BJ (cell line): ENCODE data around the gene SREK1. TPM values are rescaled to one million over a fixed set of nuclear protein-coding genes. Genes with fewer than 3 reads are reported as not detected.

Experiments
- CTCF ChIA-PET: fragments of 350-600 bp; formaldehyde crosslinking; extraction: SDS; loops from one replicate; lab custom pipeline; 2021; ENCODE audit warnings: antibody characterized with exemption, inconsistent platforms; lab: Yijun Ruan, JAX
- POLR2A ChIA-PET: fragments of 300-600 bp; sonication (Branson Sonifier 250); formaldehyde crosslinking; extraction: SDS; loops from one replicate; lab custom pipeline; 2021; ENCODE audit warnings: antibody characterized with exemption; lab: Charles Lee
- DNase-seq: peaks from one replicate; pipeline ENCODE4 v3.0.0-alpha.2; 2011; ENCODE audit warnings: low read depth
- H3K27me3 ChIP-seq: 2 replicates; pipeline ENCODE4 v1.6.0; 2011; ENCODE audit warnings: low read length; ENCODE audit not compliant: control insufficient read depth, insufficient read depth
- H3K36me3 ChIP-seq: 2 replicates; pipeline ENCODE4 v1.5.1; 2011; ENCODE audit warnings: low read length; ENCODE audit not compliant: control insufficient read depth, insufficient read depth
- H3K4me3 ChIP-seq: 2 replicates; pipeline ENCODE4 v1.5.1; 2011; ENCODE audit warnings: low read depth, mild to moderate bottlenecking, control low read depth, low read length
- polyA plus RNA-seq: library from polyadenylated mRNA; depleted of rRNA; stranded (reverse); fragments of >200 nt; gene quantifications from 2 replicates; pipeline ENCODE4 v1.2.3, GENCODE V29; 2011
- TF ChIP-seq, protein P1 (sequence below): IDR thresholded peaks from 2 replicates; pipeline ENCODE4 v1.5.1; 2011; ENCODE audit warnings: low read depth, mild to moderate bottlenecking, control low read depth, inconsistent platforms, low read length, moderate library complexity; ENCODE audit not compliant: insufficient read depth

SREK1 gene
- polyA plus RNA-seq, 1 experiment: 34.1 TPM

DNA sequence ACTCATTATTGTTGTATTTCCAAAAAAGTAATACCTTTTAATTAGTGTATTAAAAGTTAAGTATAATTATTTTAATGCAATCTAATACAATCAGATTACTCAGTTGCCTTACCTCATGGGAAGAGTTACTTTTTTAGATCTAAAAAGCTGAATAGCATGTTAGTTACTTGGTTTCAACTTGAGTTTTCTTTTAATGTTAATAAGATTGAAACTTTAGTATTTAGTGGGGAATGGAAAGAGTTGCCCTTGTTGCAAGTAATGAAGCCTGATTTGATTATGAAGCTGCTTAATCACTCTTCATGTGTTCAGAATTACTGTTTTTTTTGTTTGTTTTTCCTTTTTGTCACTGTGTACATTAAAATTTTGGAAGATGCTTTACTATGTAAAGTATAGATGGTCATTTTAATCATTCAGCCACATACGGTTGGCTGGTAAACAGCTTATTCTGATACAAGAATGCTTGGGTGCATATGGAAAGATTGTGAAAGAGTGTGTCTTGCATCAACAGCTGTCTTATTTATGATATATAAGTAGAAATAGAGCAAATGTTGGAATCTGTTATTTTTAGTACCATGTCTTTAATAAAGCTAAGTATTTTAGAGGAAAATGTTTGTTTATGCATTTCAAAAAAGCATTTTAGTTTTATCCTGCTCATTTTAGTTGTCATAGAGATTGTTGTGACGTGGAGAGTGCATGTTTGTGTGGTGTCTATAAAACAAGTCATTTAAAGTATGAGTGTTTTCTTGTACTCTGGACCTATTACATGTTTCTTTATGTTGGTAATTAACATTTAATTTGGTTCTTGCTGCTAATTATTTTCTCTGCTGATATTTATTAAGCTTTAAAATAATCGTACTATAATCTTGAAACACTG, 36.4 kb downstream of the SREK1 start:
- TF ChIP-seq, protein P1, sequence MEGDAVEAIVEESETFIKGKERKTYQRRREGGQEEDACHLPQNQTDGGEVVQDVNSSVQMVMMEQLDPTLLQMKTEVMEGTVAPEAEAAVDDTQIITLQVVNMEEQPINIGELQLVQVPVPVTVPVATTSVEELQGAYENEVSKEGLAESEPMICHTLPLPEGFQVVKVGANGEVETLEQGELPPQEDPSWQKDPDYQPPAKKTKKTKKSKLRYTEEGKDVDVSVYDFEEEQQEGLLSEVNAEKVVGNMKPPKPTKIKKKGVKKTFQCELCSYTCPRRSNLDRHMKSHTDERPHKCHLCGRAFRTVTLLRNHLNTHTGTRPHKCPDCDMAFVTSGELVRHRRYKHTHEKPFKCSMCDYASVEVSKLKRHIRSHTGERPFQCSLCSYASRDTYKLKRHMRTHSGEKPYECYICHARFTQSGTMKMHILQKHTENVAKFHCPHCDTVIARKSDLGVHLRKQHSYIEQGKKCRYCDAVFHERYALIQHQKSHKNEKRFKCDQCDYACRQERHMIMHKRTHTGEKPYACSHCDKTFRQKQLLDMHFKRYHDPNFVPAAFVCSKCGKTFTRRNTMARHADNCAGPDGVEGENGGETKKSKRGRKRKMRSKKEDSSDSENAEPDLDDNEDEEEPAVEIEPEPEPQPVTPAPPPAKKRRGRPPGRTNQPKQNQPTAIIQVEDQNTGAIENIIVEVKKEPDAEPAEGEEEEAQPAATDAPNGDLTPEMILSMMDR: no peak
- Histone ChIP-seq H3K27me3 (no peaks in the 10 kb centered on the region), H3K36me3 (peaks cover 2% of the 10 kb centered on the region), H3K4me3 (no peak overlapping the region)
- CTCF ChIA-PET: interaction anchor here (0.6 to 1.6 kb wide), 4 partner anchors 9 to 678 kb away, joined by 3 read pairs; no protein-coding TSS in a partner anchor
- DNase-seq: no peak
- POLR2A ChIA-PET: no interaction called here

DNA sequence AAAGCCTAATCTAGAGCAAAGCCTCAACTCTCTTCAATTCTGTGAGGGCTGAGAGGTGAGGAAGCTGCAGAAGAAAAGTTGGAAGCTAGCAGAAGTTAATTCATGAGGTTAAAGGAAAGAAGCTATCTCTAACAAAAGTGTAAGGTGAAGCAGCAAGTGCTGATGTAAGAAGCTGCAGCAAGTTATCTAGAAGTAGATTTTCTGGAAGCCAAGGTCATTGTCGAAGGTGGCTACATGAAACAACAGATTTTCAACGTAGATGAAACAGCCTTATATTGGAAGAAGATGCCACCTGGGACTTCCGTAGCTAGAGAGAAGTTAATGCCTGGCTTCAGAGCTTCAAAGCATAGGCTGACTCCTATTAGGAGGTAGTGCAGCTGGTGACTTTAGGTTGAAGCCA, 42.0 kb downstream of the SREK1 start:
- Histone ChIP-seq H3K36me3 (peaks cover 1% of the 10 kb centered on the region), H3K4me3 (no peak overlapping the region), H3K27me3 (no peaks in the 10 kb centered on the region)
- no peak for DNase-seq
- POLR2A ChIA-PET: no interaction called here
- TF ChIP-seq, protein P1: no peak
- CTCF ChIA-PET: interaction anchor here (0.9 kb wide), 1 partner anchor 18 kb away, joined by 3 read pairs; no protein-coding TSS in a partner anchor

DNA sequence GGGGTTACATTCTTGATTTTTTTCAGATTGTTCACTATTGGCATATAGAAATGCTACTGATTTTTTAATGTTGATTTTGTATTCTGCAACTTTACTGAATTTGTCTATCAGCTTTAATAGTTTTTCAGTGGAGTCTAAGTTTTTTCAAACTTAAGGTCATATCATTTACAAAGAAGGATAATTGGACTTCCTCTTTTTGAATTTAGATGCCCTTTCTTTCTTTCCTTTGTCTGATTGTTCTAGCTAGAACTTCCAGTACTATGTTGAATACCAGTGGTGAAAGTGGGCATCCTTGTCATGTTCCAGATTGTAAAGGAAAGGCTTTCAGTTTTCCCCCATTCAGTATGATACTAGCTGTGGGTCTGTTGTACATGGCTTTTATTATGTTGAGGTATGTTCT, 49.3 kb downstream of the SREK1 start:
- Histone ChIP-seq H3K27me3 (no peaks in the 10 kb centered on the region), H3K36me3 (no peaks in the 10 kb centered on the region), H3K4me3 (no peak overlapping the region)
- POLR2A ChIA-PET: no interaction called here
- no peak for DNase-seq
- CTCF ChIA-PET: interaction anchor here (0.7 kb wide), 2 partner anchors 13 to 19 kb away, joined by 3 read pairs; no protein-coding TSS in a partner anchor
- TF ChIP-seq, protein P1: no peak

DNA sequence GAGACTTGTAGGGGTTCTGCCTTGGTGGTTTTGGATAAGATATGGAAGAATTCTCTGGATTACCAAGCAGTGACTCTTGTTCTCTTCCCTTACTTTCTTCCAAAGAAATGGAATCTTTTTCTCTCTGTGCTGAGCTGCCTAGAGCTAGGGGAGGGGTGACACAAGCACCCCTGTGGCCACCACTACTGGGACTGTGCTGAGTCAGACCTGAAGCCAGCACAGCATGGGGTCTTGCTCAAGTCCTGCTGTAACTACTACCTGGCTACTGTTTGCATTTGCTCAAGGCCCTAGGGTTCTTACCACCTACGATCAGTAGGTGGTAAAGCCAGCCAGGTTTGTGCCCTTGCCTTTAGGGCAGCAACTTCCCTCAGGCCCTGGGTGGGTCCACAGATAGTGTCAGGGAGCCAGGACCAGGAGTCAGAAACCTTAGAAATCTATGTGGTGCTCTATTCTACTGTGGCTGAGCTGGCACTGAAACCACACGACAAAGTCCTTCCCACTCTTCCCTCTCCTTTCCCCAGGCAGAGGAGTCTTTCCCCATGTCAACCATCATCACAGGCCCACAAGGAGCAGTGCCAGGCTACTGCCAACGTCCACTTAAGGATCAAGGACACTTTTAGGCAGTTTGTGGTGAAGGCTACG, 53.8 kb downstream of the SREK1 start:
- H3K4me3 ChIP-seq: no peak overlapping the region
- DNase-seq: no peak
- no peaks in the 10 kb centered on the region for H3K36me3 ChIP-seq
- CTCF ChIA-PET: interaction anchor here (1.0 kb wide), 1 partner anchor 17 kb away, joined by 3 read pairs; no protein-coding TSS in a partner anchor
- H3K27me3 ChIP-seq: no peaks in the 10 kb centered on the region
- POLR2A ChIA-PET: no interaction called here
- TF ChIP-seq, protein P1: no peak

DNA sequence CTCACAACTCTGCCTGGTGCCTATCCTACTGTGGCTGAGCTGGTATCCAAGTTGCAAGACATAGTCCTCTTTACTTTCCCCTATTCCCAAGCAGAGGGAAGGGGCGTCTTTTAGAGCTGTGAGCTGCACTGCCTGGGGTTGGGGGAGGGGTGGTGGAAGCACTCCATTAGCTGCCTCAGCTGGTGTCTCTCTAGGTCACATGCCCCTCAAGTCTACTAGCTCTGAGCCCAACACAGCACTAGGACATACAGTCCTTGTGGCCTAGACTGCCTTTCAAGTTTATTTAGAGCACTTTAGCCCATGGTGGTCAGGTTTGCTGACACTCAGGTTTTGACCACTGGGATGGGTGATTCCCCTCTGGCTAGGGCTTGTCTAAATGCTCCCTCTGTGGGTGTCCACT, 54.7 kb downstream of the SREK1 start:
- CTCF ChIA-PET: interaction anchor here (1.0 kb wide), 1 partner anchor 18 kb away, joined by 3 read pairs; no protein-coding TSS in a partner anchor
- POLR2A ChIA-PET: no interaction called here
- no peaks in the 10 kb centered on the region for H3K27me3 ChIP-seq

More for the DNA sequence above, 54.7 kb downstream of the SREK1 start:
- DNase-seq: no peak
- no peaks in the 10 kb centered on the region for H3K36me3 ChIP-seq
- no peak overlapping the region for H3K4me3 ChIP-seq
- TF ChIP-seq, protein P1: no peak
